AG08395 (cell line): ENCODE measurements around the gene LPCAT2.

Source experiments
- DNase-seq: peaks from one replicate; pipeline ENCODE4 v3.0.0; 2012; ENCODE audit warnings: mixed read lengths, low spot score

LPCAT2 gene

DNA sequence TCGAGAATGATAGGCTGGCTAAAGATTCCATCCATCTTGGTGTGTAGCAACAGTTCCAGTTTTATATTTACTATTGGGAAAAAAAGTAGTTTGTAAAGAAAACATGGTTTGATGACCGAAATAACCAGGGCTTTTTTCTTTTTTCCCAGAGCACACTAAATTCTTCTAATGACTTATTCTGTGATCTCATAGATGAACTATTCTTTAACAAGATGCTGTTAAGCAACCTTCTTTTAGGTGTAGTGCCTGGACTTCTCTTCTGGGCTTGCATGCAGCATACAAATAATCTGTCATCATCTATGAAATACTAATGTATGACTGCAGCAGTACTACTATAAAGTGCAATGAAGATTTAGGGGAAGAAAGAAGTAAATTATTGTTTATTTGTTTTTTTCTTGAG is 46.6 kb downstream of the LPCAT2 start:
- DNase-seq = peak; percentile 32

DNA sequence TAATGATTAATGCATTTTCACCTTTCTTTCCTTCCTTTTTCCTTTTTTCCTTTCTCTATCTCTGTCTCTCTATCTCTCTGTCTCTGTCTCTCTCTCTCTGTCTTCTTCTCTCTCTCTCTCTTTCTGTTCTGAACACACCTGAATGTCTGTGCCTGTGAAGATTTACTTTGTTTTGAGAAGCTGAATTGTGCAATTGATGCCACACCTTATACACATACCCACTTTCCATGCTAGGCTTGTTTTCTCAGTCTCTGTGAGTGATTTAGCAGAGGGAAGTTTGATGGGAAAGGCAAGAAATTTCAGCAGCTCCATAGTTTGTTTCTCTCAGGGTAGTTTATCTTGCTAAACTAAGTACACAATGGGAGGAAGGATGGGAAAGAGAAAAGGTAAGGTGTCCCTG is 48.3 kb downstream of the LPCAT2 start:
- no peak for DNase-seq

DNA sequence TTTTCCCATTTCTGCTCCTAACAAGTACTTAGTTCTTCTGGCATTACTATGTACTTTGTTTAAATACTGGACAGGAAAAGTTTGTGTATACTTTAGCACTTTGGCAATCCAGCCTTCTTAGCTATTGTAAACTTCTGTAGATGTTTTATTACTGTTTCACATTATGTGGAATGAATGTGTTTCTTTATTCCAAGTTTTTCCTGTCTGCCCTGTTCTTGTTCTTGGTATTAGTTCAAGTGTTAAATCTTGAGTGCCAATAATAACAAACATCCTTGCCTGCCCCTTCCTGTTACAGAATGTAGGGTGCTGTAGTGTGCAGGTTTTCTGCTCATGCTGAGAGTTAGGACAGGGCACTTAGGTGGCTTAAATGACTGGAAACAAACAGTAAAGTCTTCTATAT is 50.4 kb downstream of the LPCAT2 start:
- no peak for DNase-seq

DNA sequence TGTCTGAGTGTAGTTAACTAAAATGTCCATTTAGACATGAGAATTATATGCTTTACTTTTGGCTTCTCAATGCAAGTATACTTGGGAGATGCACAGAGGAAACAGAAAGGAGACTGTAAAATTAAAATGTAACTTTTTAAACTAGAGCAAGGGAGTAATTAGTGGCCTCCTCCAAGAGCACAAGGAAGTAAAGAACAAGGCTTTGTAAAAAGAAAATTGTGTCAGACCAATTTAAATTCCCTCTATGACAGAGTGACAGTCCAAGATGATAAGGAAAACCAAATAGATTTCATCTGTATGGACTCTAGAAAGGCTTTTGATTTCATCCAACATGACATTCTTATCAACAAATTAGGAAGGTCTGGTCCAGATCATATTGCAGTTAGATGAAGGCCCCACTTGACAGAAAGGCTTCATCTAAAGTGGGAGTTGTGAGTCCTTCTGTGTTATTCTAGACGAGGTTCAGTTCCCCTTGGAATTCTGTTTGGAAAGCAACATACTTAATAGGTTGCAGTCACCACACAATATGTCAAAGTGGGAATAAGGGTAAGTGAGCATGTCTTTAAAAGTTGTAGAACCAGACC is 51.2 kb downstream of the LPCAT2 start:
- DNase-seq = no peak

DNA sequence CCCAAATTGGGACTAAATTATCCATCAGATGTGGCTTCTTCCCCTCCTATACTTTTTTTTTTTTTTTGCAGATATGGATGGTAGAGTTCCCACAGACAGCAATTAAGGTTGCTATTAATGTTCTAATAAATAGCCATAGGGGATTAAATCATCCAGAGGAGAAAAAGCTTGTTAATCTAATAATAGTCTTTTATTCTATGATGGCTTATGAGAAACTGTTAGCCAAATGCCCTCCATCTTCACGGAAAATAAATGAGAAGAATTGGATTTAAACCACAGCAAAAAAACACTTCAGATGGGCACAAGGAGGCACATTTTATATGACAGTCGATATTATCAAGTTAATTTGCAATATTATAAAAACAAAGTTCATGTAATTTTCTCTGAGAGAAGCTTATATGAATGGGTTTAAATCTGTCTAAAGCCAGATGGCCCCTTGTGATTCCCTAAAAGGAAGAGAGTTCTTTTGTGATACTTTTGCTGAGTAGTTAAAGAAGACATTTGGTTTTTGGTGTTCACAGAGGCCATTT is 52.5 kb downstream of the LPCAT2 start:
- DNase-seq = no peak

DNA sequence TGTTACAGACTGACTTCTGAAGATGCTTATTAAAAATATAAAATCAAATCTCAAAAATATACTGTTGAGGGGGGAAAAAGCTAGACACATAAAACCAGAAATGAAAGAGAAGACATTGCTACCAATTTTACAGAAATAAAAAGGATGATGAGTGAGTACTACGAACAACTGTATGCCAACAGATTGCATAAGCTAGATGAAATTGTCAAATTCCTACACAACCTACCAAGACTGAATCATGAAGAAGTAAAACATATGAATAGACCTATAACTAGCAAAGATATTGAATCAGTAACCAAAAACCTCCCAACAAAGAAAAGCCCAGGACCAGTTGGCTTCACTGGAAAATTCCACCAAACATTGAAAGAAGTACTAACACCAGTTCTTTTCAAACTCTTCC is 54.1 kb downstream of the LPCAT2 start:
- DNase-seq = no peak

DNA sequence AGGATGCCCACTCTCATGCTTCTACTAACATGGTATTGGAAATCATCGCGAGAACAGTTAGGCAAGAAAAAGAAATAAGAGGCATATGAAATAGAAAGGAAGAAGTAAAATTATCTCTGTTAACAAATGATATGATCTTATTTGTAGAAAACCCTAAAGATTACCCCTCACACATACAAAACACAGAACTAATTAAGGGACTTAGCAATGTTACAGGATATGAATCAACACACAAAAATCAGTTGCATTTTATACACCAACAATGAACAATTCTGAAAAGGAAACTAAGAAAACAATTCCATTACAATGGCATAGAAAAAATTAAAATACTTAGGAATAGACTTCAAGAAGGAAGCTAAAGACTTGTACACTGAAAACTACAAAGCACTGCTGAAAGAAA is 54.9 kb downstream of the LPCAT2 start:
- no peak for DNase-seq

DNA sequence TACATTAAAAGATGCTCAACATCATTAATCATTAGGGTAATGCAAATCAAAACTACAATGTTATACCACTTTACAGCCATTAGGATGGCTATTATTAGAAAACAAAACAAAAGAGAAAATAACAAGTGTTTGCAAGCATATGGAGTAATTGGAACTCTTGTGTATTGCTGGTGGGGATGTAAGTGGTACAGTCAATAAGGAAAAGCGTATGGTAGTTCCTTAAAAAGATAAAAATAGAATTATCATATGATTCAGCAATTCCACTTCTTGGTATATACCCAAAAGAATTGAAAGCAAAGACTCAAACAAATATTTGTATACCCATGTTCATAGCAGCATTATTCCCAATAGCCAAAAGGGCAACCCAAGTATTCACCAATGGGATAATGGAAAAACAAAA is 56.2 kb downstream of the LPCAT2 start:
- DNase-seq = no peak

DNA sequence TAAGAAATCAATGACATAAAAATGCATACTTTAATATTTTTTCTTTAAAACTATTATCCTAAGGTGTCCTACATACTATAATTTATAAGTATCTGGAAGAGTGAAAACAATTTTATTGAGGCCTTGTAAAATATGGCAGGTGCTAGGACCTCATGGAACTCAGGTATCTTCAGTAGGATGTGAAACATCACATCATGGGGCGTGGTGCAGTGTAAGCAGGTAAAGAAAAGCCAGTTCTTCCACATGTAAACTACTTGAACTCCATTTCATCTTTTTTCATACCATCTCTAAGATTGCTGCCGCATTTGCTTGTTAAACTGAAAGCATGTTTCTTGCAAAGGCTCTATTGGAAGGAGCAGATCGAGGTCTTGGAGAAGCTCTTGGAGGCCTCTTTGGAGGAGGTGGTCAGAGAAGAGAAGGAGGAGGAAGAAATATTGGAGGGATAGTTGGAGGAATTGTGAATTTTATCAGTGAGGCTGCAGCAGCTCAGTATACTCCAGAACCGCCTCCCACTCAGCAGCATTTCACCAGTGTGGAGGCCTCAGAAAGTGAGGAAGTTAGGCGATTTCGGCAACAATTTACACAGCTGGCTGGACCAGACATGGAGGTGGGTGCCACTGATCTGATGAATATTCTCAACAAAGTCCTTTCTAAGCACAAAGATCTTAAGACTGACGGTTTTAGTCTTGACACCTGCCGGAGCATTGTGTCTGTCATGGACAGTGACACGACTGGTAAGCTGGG is 57.7 kb downstream of the LPCAT2 start, which contains the start of gene CAPNS2:
Gene CAPNS2, plus strand, starts transcription at position 253 of the 744 bp plus-strand sequence. Its CDS starts 73 bp downstream, at position 326.
- DNase-seq = no peak

DNA sequence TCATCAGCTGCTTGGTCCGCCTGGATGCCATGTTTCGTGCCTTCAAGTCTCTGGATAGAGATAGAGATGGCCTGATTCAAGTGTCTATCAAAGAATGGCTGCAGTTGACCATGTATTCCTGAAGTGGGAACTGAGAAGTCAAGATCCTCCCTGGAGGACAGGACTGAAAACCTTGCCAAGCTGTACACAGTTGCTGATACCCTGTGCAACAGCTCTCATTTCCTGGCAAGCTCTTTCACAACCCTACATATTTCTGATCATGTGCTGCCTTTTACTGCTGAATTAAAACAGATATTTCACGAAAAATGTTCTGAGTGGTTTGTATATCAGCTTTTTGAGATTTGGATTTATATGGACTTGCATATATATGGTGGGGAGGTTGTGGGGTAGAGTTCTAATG is 58.5 kb downstream of the LPCAT2 start:
- DNase-seq = no peak

DNA sequence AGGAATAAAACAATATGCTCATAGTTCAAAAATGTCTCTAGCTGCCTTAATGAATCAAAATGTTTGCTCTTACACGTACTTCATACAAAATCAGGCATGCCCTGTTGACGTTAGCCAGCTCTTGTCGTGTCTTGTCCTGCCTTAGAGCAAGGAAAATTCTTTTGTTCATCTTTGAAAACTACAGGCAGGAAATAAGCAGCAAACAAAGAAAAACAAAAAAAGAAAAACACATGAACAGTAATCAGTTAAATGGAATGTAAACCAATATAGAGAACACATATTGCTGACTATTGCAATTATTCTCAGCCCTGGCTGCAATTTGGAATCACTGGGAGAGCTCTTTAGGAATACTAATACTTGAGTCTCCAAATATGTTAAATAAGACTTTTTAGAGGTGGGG is 59.3 kb downstream of the LPCAT2 start:
- no peak for DNase-seq

DNA sequence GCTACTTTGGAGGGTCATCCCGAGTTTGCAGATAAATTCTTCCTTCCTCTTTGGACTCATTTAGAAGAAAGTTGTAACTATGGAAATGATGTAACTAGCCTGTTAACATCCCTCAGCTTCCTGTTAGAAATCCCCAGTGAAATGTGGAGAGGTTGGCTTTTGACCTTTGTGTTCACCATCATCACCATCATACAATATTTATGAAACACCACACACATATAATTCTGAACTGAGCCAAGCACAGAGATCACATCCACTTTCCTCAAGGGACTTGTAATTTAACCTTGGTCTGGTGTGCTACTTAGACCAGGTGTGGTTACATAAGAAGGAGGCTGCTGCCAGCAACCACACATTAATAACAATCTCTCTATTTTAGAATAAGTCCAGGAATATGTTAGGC is 60.2 kb downstream of the LPCAT2 start:
- no peak for DNase-seq

DNA sequence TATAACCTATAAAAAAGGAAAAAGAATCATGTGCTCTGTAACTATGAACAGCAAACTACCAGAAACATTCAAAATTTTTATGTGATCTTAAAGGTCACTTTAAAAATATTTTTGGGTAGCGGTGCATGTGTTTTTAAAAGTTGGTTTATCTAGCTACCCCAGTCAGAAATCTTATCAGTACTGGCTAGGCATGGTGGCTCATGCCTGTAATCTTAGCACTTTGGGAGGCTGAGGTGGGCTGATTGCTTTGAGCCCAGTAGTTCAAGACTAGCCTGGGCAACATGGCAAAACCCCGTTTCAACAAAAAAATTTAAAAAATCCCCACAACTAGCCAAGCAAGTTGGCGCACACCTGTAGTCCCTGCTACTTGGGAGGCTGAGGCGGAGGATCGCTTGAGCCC is 61.3 kb downstream of the LPCAT2 start:
- DNase-seq = no peak

DNA sequence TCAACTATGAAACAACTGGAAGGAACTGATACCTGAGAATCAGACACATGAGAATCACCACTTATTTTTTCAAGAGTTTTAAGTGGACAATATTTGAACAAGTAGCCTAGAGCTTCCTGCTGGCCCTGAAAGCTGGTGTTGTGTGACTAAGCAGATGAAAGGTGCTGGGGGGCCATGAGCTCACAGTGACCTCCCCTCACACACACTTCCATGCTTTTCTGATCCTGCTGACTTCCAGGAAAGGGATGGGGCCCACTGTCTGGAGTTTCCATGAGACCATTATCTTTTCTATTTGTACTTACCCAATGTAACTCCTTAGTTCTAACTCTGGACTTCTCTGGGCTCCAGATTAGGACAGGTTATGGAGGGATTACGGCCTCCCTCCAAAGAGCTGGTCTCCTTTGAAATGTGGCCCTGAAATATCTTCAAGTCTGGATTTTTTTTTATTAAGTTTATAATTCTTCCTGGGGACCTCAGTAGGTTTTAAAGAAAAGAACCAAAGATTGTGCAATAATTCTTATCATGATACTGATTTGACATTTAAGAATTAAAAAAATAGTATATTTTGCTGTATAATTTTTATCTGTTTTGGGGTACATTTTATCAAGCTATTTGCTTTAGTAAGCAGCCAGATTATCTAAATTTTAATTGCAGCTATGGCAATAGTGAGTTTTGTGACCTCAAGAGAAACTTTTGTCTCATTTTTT is 62.5 kb downstream of the LPCAT2 start:
- DNase-seq = no peak

DNA sequence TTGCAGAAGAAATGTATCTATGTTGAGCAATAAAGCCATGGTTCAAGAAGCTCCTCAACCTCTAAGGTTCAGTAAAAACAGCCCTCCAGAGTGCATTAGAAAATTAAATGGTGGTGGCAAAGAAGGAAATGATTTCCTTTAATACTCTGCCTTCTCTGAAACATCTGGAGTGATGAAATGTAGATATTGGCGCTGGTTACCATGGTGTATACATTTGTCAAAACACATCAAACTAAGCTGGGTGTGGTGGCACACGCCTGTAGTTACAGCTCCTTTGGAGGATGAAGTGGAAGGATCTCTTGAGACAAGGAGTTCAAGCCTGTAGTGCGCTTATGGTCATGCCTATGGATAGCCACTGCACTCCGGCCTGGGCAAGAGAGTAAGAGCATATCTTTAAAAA is 63.6 kb downstream of the LPCAT2 start:
- no peak for DNase-seq

DNA sequence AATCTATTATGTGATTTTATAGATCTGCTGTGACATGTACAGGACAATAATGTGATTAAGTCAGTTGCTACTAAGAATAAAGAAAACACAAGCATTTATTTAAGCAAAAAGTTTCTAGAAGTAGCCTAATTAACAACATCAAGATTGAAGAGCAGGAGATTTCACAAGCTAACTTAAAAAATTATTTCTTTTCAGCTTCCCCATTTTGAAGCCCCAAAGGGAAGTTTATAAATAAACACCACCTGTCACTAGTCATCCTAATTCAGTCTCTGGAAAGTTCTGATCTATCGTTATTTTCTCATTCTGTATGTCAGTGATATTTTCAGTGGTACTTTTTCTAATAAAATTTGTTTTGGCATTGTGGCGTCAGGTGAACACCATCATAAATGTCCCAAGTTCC is 65.9 kb downstream of the LPCAT2 start:
- DNase-seq = no peak

DNA sequence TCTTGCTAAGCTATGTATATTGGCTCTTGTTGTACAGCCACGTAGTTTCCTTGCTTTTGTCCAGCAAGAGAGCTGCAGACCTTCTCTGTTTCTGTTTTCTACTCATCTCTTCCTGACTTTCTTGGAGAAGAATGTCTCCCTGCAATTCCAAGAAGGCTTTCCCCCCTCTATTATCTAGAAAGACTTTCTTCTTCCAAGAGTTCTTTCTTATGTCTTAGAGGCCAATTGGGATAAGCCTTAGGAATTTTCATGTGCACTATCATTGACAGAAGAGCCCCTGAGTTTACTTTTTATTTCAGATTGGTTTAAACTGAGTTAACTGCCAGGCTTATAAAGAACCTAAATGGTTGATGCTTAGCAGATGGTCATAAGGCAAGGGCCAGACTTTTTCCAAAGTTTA is 66.6 kb downstream of the LPCAT2 start:
- DNase-seq = no peak

DNA sequence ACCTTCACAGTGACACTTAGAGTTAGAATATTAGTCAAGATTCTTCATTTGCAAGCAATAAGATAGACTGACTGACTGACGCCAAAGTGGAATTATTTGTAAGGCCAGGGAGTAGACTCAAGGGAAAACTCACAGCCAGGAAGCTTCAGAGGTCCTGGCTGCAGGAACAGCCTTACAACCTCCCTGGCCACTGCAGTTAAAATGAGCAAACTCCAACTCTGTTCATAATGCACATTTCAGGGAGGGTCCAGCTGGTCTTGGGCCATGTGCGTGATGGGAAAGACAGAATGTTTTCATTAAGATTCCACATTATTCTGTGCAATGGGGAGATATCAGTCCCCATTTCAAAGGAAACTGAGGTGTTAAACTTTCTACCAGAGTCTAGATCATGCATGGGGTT is 67.5 kb downstream of the LPCAT2 start:
- DNase-seq = no peak

DNA sequence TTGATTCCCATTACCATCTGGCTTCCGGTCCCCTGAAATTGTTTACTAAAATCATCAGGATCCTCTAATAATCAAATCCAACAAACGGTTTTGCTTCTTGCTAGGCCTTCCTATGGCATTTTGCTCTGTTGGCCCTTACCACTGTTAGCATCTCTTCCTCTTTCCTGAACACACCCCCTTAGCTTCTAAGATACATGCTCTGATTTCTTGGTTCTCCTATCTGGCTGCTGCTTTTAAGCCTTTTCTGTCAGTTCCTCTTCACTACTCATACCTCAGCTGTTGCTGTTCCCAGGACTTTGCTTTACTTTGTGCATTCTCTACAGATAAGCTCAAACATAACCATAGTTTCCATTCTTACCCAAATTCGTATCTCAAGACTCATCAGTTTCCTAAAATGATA is 69.0 kb downstream of the LPCAT2 start:
- no peak for DNase-seq

DNA sequence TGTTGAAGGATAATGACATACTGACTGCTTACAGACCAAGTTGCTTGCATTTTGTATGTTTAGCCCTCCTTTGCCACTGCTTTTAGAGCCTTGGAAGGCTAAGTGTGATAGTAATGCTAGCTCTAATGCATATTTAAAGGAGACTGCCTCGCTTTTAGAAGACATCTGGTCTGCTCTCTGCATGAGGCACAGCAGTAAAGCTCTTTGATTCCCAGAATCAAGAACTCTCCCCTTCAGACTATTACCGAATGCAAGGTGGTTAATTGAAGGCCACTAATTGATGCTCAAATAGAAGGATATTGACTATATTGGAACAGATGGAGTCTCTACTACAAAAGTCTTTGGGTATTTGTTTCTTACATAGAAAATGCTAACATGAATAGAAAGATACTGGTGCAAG is 76.8 kb downstream of the LPCAT2 start:
- no peak for DNase-seq

DNA sequence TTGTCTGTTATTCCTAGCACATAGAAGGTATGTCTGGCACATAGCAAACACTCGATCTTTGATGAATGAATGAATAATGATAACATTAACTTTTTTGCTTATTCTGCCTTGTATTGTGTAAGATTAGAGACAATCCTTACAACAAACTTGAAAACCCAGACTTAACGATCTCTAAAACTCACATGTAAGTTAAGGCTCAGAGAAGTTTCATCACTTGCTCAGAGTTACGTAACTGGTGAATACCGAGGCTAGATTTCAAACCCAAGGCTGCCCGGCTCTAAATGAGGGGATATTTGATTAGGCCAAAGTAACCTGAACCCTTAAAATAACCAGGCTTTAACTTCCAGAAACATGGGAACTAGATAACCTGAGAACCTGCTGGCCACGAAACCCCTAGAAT is 79.9 kb downstream of the LPCAT2 start:
- no peak for DNase-seq

DNA sequence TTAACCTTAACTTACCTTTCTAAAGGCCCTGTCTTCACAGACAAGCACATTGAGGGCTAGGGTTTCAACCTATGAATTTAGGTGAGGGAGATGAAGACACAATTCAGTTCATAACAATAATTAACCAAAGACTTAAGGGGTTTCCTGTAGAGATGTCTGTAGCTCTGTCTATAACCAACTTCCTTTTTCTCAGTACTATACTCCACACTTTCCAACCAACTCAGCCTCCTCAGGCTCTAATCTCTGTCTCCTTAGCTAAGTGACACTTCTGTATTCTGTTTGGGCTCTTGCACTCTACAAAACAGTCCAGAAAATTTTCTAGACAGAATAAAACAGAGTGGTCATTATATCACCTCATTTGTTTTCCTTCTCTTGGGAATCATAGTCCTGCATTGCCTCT is 83.4 kb downstream of the LPCAT2 start:
- DNase-seq = no peak

DNA sequence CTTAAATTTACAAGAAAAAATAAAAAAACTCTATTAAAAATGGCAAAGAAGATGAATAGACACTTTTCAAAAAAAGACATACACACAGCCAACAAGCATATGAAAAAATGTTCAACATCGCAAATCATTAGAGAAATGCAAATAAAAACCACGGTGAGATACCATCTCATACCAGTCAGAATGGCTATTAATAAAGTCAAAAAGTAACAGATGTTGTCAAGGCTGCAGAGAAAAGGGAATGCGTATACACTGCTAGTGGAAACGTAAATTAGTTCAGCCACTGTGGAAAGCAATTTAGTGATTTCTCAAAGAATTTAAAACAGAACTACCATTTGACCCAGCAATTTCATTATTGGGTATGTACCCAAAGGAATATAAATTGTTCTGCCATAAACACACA is 89.1 kb downstream of the LPCAT2 start:
- DNase-seq = no peak
